ENCODE data around the gene ROBO3.

Gene ROBO3

DNA sequence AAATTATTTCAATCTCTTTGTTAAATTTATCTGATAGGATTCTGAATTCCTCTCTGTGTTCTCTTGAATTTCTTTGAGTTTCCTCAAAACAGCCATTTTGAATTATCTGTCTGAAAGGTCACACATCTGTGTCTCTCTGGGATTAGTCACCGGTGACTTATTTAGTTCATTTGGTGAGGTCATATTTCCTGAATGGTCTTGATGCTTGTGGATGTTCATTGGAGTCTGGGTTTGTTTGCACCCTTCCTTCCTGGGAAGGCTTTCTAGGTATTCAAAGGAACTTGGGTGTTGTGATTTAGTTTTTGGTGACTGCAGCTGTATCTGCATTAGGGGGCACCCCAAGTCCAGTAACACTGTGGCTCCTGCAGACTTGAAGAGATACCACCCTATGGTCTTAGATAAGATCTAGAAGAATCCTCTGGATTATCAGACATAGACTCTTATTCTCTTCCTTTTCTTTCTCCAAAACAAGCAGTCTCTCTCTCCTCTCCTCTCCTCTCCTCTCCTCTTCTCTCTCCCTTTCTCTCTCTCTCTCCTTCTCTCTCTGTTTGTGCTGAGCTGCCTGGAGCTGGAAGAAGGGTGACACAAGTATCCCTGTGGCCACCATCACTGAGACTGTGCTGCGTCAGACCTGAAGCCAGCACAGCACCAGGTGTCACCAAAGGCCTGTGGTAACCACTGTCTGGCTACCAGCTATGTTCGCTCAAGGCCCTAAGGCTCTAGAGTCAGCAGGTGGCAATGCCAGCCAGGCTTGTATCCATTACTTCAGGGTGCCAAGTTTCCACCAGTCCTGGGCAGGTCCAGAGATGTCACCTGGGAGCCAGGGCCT lies 50.5 kb downstream of the ROBO3 start:
- H3K4me3 ChIP-seq (ENCODE audit: low read length, poor library complexity, severe bottlenecking) = no peak overlapping the region
- no peaks in the 10 kb centered on the region for H3F3A ChIP-seq (ENCODE audit: low read depth)
- H4K20me1 ChIP-seq (ENCODE audit: insufficient read depth, low read length, poor library complexity, severe bottlenecking) = no peaks in the 10 kb centered on the region
- TF ChIP-seq EZH2phosphoT487 (IDR thresholded peaks at IDR 0.05; ENCODE audit: borderline replicate concordance) = no peak
- TF ChIP-seq, protein P1, sequence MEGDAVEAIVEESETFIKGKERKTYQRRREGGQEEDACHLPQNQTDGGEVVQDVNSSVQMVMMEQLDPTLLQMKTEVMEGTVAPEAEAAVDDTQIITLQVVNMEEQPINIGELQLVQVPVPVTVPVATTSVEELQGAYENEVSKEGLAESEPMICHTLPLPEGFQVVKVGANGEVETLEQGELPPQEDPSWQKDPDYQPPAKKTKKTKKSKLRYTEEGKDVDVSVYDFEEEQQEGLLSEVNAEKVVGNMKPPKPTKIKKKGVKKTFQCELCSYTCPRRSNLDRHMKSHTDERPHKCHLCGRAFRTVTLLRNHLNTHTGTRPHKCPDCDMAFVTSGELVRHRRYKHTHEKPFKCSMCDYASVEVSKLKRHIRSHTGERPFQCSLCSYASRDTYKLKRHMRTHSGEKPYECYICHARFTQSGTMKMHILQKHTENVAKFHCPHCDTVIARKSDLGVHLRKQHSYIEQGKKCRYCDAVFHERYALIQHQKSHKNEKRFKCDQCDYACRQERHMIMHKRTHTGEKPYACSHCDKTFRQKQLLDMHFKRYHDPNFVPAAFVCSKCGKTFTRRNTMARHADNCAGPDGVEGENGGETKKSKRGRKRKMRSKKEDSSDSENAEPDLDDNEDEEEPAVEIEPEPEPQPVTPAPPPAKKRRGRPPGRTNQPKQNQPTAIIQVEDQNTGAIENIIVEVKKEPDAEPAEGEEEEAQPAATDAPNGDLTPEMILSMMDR (conservative IDR thresholded peaks at IDR 0.05; ENCODE audit: low read length) = no peak; the same call in 1 of the 2 replicates
- H3K36me3 ChIP-seq (ENCODE audit: insufficient read depth, low read length) = no peaks in the 10 kb centered on the region
- H3K27me3 ChIP-seq (ENCODE audit: insufficient read depth, low read length, poor library complexity, severe bottlenecking) = no peaks in the 10 kb centered on the region
- no peaks in the 10 kb centered on the region for H3K9me2 ChIP-seq (replicated peaks; ENCODE audit: low read depth, low read length)
- H3K4me1 ChIP-seq (ENCODE audit: insufficient read depth, low read length, poor library complexity, severe bottlenecking) = no peaks in the 10 kb centered on the region
- H3K9ac ChIP-seq (ENCODE audit: low read depth, low read length, poor library complexity, severe bottlenecking) = no peak overlapping the region
- no peak overlapping the region for H3K4me2 ChIP-seq (ENCODE audit: low read depth, low read length, poor library complexity, severe bottlenecking)
- H2AFZ ChIP-seq (ENCODE audit: low read length) = no peak overlapping the region
- 0 out of 2 replicates have a peak, but pooled peaks cover 3% of the 10 kb centered on the region for H3K9me3 ChIP-seq (ENCODE audit: insufficient read depth, low read depth, low read length)
- H3K79me2 ChIP-seq (ENCODE audit: insufficient read depth, low read length) = no peaks in the 10 kb centered on the region

- no peak overlapping the region for H2AFZ ChIP-seq (ENCODE audit: low read length)
- TF ChIP-seq EZH2phosphoT487 (IDR thresholded peaks at IDR 0.05; ENCODE audit: borderline replicate concordance) = no peak
- TF ChIP-seq, protein P1 (conservative IDR thresholded peaks at IDR 0.05; ENCODE audit: low read length) = no peak
- H3K9ac ChIP-seq (ENCODE audit: low read depth, low read length, poor library complexity, severe bottlenecking) = no peak overlapping the region
- no peaks in the 10 kb centered on the region for H3K36me3 ChIP-seq (ENCODE audit: insufficient read depth, low read length)
- no peaks in the 10 kb centered on the region for H3K9me2 ChIP-seq (replicated peaks; ENCODE audit: low read depth, low read length)
- no peaks in the 10 kb centered on the region for H3K27me3 ChIP-seq (ENCODE audit: insufficient read depth, low read length, poor library complexity, severe bottlenecking)
- no peaks in the 10 kb centered on the region for H3K4me1 ChIP-seq (ENCODE audit: insufficient read depth, low read length, poor library complexity, severe bottlenecking)
- no peak overlapping the region for H3K4me3 ChIP-seq (ENCODE audit: low read length, poor library complexity, severe bottlenecking)
- H3F3A ChIP-seq (ENCODE audit: low read depth) = no peaks in the 10 kb centered on the region
- 0 out of 2 replicates have a peak, but pooled peaks cover 2% of the 10 kb centered on the region for H3K9me3 ChIP-seq (ENCODE audit: insufficient read depth, low read depth, low read length)
- H3K79me2 ChIP-seq (ENCODE audit: insufficient read depth, low read length) = no peaks in the 10 kb centered on the region
- H3K4me2 ChIP-seq (ENCODE audit: low read depth, low read length, poor library complexity, severe bottlenecking) = no peak overlapping the region
- H4K20me1 ChIP-seq (ENCODE audit: insufficient read depth, low read length, poor library complexity, severe bottlenecking) = no peaks in the 10 kb centered on the region
These were observed 51.1 kb downstream of the ROBO3 start for GRCh38 chr11:124916370-124916710.

DNA sequence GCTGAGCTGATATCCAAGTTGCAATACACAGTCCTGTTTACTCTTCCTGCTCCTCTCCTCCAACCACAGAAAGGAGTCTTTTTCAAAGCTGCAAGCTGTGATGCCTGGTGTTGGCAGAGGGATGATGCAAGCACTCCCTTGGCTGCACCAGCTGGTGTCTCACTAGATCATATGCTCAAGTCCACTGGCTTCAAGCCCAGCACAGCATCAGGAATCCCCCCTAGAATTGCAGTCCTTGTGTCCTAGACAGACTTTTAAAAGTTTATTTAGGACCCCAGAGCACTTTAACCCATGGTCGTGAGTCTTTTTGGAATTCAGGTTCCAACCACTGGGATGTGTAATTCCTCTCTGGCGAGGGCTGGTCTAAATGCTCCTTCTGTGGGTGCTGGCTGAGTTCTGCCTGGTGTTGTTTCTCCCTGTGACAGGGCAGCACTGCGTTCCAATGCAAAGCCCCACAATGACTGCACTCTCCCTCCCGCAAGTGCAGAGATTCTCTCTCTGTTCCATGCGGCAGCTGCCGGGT lies 51.9 kb downstream of the ROBO3 start:
- Histone ChIP-seq H3K4me2 (ENCODE audit: low read depth, low read length, poor library complexity, severe bottlenecking) (no peak overlapping the region), H3K27me3 (ENCODE audit: insufficient read depth, low read length, poor library complexity, severe bottlenecking) (no peaks in the 10 kb centered on the region), H4K20me1 (ENCODE audit: insufficient read depth, low read length, poor library complexity, severe bottlenecking) (no peaks in the 10 kb centered on the region), H3F3A (ENCODE audit: low read depth) (no peaks in the 10 kb centered on the region), H3K9ac (ENCODE audit: low read depth, low read length, poor library complexity, severe bottlenecking) (no peak overlapping the region), H3K4me3 (ENCODE audit: low read length, poor library complexity, severe bottlenecking) (no peak overlapping the region), H3K36me3 (ENCODE audit: insufficient read depth, low read length) (no peaks in the 10 kb centered on the region), H3K79me2 (ENCODE audit: insufficient read depth, low read length) (no peaks in the 10 kb centered on the region), H3K4me1 (ENCODE audit: insufficient read depth, low read length, poor library complexity, severe bottlenecking) (no peaks in the 10 kb centered on the region), H3K9me3 (ENCODE audit: insufficient read depth, low read depth, low read length) (no peaks in the 10 kb centered on the region), H2AFZ (ENCODE audit: low read length) (0 out of 2 replicates have a peak overlapping the region, but pooled peaks have one; percentile 49), H3K9me2 (replicated peaks; ENCODE audit: low read depth, low read length) (no peaks in the 10 kb centered on the region)
- TF ChIP-seq EZH2phosphoT487 (IDR thresholded peaks at IDR 0.05; ENCODE audit: borderline replicate concordance) = no peak
- TF ChIP-seq, protein P1 (conservative IDR thresholded peaks at IDR 0.05; ENCODE audit: low read length) = no peak
